Measurements from ENCODE around the gene MTERF4.

Gene MTERF4

DNA sequence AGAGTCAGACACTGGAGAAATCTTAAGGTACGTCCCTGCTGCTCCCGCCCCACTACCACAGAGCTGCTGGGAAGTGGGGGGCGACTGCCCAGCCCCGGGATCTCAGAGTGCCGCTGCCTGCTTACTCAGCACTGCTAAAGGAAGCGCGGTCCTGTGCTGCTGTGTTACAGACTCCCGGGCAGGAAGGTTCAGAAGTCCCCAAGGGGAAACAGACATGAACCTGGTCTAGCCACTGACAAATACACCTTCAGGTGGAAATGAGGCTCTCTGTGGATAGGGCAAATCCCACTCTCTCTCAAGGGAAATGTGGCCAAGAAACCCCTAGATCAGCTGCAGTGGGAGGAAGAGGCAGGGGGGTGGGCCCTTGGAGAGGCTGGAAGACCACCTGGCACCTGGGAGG lies 13.7 kb downstream of the MTERF4 start:
- no peak for DNase-seq

GRCh38 chr2:241087420-241088268 lies 14.4 kb downstream of the MTERF4 start:
- no peak for DNase-seq

DNA sequence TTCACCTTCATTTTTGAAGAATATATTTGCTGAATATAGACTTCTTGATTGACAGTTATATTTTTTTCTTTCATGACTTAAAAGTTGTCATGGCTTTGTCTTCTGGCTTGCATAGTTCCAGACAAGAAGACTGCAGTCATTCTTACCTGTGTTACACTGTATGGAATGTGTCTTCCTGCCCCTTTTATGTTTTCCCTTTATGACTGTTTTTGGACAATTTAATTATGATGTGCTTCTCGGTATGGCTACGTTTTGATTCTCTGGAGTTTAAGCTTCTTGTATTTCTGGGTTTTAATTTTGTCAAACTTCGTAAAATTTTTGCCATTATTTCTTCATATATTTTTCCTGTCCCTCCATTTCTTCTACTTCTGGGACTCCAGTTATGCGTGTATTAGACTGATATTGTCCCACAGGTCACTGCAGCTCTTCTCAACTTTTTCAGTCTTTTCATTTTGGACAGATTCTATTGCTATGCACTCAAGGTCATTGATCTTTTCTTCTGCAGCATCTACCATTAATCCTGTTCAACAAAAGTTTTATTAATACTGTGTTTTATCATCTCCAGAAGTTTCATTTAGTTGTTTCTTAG lies 17.1 kb downstream of the MTERF4 start:
- no peak for DNase-seq

DNA sequence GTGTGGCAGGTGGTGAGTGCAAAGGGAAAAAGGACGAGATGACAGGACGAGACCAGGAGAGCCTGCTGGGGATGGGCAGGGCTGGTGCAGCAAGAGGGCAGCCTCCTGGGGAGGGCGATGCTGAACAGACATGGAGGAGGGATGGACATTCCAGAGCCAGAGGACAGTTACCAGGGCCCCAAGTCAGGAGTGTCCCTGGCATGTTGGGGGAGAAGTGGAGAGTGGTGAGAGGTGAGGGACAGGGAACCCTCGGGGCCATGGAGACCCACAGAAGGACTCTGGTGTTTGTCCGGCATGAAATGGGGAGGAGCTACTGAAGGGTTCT lies 19.0 kb downstream of the MTERF4 start:
- no peak for DNase-seq

DNA sequence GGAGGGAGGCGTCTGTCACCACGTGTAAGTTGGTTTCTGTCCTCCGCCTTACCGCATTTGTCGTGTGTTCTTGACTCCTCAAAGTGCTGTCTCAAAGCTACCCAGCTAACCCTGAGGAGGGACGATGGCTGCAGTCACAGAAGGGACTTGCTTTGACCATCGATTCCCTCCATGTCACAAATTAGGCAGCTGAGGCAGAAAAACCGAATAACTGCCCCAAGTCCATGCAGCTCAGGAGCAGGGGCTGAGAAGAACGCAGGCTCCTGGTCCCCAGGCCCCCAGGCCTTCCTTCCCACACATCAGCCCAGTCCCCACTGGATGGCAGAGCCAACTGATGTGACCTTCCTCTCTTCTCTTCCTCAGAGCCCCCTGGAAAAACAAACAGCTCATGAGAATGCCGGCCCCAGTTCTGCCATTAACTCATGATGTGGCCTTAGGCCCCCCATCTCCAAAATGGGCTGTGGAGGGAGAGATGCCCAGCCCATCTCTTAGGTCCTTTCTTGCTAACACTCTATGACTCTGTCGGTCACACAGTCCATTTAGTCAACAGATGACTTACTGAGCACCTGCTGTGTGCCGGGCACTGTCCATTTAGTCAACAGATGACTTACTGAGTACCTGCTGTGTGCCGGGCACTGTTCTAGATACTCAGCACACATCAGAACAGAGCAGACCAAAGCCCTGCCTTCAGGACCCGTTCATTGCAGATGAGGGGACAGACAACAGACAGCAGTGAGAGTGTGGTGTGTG lies 19.6 kb downstream of the MTERF4 start:
- no peak for DNase-seq

- DNase-seq: no peak
These were observed 20.3 kb downstream of the MTERF4 start for GRCh38 chr2:241081643-241082340.

- DNase-seq: no peak
These were observed 20.9 kb downstream of the MTERF4 start for GRCh38 chr2:241081190-241081642.

- DNase-seq: no peak
These were observed 21.5 kb downstream of the MTERF4 start for GRCh38 chr2:241080405-241081189.

DNA sequence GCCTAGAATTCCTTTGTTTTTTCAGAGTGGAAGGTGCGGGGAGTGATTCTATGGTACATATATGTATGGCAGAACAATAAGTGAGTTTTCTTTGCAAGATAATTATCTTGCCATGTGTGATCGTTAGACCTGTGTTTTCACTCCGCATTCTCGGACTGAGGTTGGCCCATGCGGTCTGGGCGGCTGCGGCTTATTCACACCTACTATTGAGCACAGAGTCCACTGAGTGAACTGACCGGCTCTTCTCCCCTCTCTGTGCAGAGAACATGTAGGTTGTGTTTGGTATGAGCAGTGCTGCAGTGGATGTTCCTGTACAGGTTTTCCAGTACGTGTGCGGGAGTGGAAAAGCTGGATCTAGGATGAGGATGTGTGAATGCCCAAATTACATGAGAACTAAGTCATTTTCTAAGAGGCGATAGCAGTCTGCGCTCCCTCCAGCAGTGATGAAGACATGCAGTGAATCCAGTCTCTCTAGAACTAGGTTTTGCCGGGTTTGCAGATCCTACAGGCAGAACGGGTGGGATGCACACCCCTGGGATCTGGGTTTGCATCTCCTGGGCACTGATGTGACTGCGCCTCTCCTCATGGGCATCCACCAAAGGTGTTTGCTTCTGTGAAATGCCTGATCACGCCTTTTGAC lies 27.1 kb downstream of the MTERF4 start:
- DNase-seq: no peak

DNA sequence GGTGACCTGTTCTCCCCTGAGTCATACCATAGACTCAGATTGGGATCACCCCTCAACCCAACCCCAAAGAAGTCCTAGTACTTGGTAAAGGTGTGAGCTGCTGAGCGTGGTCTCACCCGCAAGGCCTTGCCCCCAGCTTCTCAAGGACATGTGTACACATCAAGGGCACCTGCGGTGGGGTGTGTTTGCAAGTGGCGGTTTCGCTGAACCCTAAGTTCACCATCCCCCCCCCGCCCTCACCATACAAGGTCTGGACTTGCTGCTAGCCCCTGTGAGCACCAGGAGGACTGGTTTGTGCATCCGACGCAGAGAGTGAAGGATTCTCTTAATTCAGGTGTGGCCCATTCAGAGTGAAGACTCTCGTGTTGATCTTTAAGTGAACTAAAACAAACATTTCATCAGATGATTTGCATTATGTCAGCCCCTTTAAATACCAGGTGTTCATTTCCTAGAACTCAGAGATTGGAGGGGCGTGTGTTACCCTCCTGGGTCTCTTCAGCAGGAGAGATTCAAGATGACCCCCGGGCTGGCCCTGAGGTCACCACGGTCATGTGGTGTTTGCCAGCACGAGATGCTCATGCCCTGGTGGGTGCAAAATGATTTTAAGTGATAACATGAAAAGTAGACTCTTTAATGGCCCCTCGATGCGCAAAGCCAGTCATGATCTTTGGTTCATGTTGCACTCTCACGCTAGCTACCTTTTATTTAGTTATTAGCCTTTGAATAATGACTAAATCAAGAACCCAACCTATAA lies 27.8 kb downstream of the MTERF4 start:
- no peak for DNase-seq

DNA sequence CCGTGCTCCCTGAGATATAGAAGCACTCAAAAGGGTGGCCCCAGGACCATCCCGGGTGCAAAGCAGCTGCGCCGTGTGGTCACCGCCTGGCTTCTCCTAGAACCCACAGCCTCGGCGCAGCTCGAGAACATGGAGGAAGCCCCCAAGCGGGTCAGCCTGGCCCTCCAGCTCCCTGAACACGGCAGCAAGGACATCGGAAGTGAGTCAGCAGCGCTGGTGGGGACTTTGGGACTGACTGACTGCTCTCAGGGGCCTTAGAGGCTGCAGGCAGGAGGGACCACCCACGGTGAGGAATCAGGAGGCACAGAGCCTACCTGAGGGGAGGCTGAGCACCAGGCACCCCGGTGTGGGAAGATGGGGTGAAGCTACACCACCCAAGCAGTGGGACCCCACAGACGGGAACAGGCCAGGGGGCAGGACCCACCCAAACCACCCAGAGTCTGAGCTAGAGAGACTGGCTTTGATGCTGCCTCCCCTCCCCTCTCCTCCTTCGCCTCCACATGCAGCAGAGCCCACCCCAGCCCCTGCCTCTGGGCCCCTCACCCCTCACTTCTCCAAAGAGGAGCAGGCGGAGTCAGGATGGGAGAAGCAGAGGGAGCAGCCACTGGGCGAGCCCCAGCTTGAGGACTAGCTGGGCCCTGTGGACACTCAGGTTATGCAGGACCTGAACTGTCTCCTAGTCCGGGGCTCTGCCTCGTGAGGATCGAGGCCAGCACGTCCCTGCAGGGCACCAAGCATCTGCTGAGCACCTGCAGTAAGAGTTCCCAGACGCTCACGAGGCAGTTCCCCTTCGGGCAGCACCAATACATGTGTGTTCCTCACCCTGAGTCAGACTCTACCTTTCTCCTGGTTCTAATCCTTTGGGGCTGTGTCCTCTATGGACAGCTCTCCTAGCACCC lies 28.7 kb downstream of the MTERF4 start:
- no peak for DNase-seq

GRCh38 chr2:241072553-241073165 lies 29.4 kb downstream of the MTERF4 start:
- no peak for DNase-seq

GRCh38 chr2:241072151-241072550 lies 29.9 kb downstream of the MTERF4 start:
- DNase-seq: no peak

DNA sequence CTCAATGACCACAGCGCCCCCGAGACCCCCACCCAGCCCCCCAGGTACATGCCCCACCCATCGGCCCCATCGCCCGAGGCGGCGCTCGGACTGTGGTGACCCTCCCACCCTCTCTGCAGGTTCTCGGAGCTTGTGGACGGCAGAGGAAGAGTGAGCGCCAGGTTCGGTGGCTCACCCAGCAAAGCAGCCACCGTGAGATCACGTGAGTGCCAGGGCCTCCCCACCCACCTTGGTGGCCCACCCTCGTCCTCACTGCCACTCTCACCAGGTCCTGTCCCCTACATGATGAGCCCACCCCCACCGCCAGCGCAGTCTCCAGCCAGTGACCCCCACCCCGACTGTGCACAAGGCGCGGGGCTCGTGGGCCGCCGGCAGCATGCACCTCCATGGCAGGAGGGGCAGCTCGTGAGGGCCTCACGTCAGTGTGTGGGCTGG lies 30.4 kb downstream of the MTERF4 start:
- DNase-seq: no peak

DNA sequence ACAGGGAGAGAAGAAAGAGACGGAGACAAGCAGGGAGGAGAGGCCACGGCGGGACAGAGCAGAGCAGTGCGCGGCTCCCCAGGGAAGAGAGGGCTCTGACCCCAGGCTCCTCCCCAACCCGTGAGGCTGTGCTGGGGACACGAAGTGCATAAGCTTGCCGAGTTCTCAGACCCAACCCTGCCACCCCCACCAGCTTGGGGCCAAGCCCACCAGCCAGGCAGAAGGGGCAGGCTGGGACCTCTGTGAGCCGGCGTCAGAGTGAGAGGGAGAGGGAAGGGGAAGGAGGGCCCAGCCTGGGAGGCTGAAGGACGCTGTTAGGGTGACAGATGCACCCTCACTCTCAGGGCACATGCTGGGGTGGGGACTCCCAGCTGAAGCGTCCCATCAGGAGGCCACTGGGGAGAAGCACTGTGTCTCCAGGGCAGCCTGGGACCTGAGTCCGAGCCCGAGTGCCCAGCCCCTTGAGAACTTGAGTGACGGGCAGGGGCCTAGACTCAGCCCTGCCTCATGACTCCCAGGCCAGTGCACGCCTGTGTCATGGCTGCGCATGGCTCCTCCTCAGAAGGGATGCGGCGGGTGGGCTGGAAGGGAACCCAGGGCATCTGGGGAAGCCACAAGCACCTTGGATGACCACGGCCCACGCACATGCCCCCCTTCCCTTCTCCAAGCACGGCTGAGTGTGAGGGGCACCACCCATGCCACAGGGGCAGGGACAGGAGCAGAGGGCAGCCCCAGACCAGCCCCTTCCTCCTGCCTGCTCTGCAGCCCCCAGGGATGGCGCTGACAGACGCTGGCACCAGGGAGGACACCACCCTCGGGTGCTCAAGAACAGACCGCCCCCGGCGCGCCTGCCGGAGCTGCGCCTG lies 31.0 kb downstream of the MTERF4 start:
- no peak for DNase-seq

DNA sequence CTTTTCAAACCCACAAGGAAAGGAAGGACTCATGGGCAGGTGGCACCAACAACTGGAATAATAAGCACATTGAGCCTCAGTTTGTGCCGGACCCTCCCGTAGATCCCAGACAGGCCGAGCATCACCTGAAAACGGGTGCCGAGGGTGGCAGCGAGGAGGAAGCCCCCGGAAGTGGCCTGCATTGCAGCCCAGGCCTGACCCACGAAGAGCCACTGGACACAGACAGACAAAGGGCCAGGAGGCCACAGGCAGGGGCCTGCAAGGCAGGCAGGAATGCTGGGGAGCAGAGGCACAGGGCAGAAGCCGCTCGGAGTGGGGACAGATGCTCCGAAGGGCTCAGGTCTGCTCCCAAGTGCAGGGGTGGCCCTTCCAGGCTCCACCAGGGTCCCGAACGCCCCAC lies 31.7 kb downstream of the MTERF4 start:
- no peak for DNase-seq

- DNase-seq: no peak
These were observed 32.2 kb downstream of the MTERF4 start for GRCh38 chr2:241069821-241070281.

Data from NCI-H1092 treated with DMSO at 0.1 percent for 48 hours (cell line).